ENCODE measurements around the gene TNIK.

DNA sequence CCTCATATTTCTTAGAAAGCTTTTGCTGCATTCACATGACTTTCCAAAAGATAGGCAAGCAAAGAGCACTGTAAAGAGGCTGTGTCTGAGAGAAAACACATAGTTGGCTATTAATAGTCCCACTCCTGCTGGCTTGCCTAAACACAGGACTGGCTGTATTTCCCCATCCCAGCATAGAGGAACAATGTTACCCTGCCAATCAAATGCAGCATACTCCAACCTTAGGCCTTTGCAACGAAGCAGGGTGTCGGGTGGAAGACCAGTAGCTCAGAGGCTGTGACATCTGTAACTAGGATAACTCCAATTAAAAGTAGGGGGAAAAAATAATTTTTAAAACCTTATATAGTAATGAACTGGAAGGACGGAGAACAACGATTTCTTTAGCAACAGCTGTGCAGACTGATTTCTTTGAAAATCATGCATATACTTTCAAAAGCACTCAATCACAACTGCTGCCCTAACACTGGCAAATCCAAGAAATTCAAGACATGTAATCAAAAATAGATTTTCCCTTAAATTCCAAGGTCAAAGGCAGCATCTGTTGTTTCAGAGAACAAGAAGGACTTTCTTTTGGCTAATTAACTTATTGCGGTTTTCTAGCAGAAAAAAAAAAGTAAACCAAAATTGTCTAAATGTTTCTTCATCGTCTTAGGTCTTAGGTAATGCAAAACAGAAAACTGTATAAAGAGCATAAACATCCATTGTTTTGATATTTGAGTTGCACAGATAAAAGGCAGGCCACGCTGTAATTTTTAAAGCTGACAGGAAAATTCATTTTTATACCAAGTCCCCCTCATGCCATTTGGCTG is 139.3 kb downstream of the TNIK start:
- TF ChIP-seq CTCF (conservative IDR thresholded peaks at IDR 0.05; ENCODE audit: low read depth, low read length) (no peak), EZH2 (IDR thresholded peaks at IDR 0.05; ENCODE audit: borderline replicate concordance, low read depth, low read length, poor library complexity, severe bottlenecking) (no peak)

Measured in A673 (cell line).